Measurements from ENCODE around the gene KCNMB4.

DNA sequence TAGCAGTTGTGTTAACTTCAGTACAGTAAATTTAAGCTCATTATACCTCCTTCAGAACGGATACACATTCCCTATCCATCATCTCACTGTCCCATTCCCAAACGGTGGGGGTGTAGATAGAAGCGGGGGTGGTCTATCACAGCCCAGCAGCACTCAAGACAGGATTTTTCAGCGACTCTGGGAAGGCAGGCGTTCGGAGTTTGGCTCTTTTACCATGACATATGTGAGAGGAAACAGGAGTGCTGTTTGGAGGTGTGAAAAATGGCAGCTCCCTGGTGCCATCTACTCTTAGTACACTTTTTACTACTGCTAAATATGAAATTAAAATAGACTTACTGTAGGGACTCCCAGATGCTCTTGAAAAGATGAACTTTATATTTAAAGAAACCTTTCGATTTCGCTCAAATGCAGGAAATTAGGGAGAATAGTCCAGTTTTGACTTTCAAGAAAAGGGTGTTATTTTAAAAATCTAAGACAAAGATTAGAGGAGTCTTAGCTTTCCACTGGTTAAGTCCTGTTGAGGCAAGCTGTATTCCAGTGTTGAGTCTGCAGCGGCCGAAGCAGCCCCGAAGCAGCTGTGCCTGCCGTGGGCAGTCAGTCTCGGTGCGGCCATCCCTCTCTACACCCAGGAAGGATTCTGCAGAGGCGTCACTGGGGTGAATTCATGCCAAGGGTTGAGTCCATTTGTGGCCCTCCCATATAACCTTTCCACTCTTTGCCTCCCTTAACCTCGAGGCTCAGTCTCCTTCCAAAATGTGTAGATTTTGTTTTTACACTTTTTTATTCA lies 42.1 kb downstream of the KCNMB4 start:
- TF ChIP-seq, protein P1, sequence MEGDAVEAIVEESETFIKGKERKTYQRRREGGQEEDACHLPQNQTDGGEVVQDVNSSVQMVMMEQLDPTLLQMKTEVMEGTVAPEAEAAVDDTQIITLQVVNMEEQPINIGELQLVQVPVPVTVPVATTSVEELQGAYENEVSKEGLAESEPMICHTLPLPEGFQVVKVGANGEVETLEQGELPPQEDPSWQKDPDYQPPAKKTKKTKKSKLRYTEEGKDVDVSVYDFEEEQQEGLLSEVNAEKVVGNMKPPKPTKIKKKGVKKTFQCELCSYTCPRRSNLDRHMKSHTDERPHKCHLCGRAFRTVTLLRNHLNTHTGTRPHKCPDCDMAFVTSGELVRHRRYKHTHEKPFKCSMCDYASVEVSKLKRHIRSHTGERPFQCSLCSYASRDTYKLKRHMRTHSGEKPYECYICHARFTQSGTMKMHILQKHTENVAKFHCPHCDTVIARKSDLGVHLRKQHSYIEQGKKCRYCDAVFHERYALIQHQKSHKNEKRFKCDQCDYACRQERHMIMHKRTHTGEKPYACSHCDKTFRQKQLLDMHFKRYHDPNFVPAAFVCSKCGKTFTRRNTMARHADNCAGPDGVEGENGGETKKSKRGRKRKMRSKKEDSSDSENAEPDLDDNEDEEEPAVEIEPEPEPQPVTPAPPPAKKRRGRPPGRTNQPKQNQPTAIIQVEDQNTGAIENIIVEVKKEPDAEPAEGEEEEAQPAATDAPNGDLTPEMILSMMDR (conservative IDR thresholded peaks at IDR 0.05), result no peak
- TF ChIP-seq ZFX (IDR thresholded peaks at IDR 0.05), result no peak
